ENCODE measurements around the gene RAB31.

- no peak for TF ChIP-seq CTCF (IDR thresholded peaks at IDR 0.05)
- TF ChIP-seq POLR2A (IDR thresholded peaks at IDR 0.05), result no peak
These were observed 18.8 kb upstream of the RAB31 start for GRCh38 chr18:9689253-9689652.
